GM23338 (cell line): ENCODE data around the gene USP10. TPM values are rescaled to one million over a fixed set of nuclear protein-coding genes. Genes with fewer than 3 reads are reported as not detected.

Experiments
- ATAC-seq: fragments of 200-7000 bp; cut with Tn5 transposase; 3 replicates; pipeline ENCODE4 v1.9.1; 2020
- DNase-seq: peaks from one replicate; pipeline ENCODE4 v3.0.0-alpha.2; 2015; ENCODE audit warnings: low spot score
- H2AFZ ChIP-seq: fragments of 200-600 bp; sonication (generic); 2 replicates; pipeline ENCODE4 v1.8.0; 2016; ENCODE audit warnings: antibody characterized with exemption, mild to moderate bottlenecking, moderate library complexity
- H3F3A ChIP-seq: fragments of 200-600 bp; sonication (generic); replicated peaks from 2 replicates; pipeline ENCODE4 v1.8.0; 2017; ENCODE audit warnings: antibody characterized with exemption, mixed run types, low read depth
- H3K27ac ChIP-seq: fragments of 200-600 bp; sonication (generic); 2 replicates; pipeline ENCODE4 v1.6.1; 2016; ENCODE audit warnings: low read depth
- H3K27me3 ChIP-seq: fragments of 200-600 bp; sonication (generic); 2 replicates; pipeline ENCODE4 v1.8.0; 2016; ENCODE audit warnings: mild to moderate bottlenecking, mixed run types, moderate library complexity; ENCODE audit not compliant: insufficient read depth
- H3K36me3 ChIP-seq: fragments of 200-600 bp; sonication (generic); 2 replicates; pipeline ENCODE4 v1.8.0; 2016; ENCODE audit warnings: mild to moderate bottlenecking; ENCODE audit not compliant: insufficient read depth
- H3K4me1 ChIP-seq: fragments of 200-600 bp; sonication (generic); 2 replicates; pipeline ENCODE4 v1.8.0; 2016; ENCODE audit warnings: mild to moderate bottlenecking, moderate library complexity; ENCODE audit not compliant: insufficient read depth
- H3K4me2 ChIP-seq: fragments of 200-600 bp; sonication (generic); 2 replicates; pipeline ENCODE4 v1.7.1; 2017; ENCODE audit warnings: mixed run types
- H3K4me3 ChIP-seq: fragments of 200-600 bp; sonication (generic); 2 replicates; pipeline ENCODE4 v1.6.1; 2016; ENCODE audit warnings: mixed run types
- H3K79me2 ChIP-seq: fragments of 200-600 bp; sonication (generic); replicated peaks from 2 replicates; pipeline ENCODE4 v1.8.0; 2017; ENCODE audit warnings: mild to moderate bottlenecking; ENCODE audit not compliant: insufficient read depth
- H3K9me2 ChIP-seq: fragments of 200-600 bp; sonication (generic); 2 replicates; pipeline ENCODE4 v1.8.0; 2017; ENCODE audit not compliant: insufficient read depth
- H4K20me1 ChIP-seq: fragments of 200-600 bp; sonication (generic); replicated peaks from 2 replicates; pipeline ENCODE4 v1.8.0; 2017; ENCODE audit warnings: mild to moderate bottlenecking; ENCODE audit not compliant: insufficient read depth
- H3K27ac Mint-ChIP-seq: 2 replicates; pipeline ENCODE4 v1.8.0; 2020; ENCODE audit warnings: inconsistent platforms, mild to moderate bottlenecking, moderate library complexity, mixed read lengths
- H3K27me3 Mint-ChIP-seq: 3 replicates; pipeline ENCODE4 v1.8.0; 2022; ENCODE audit warnings: low read depth, mild to moderate bottlenecking, moderate library complexity, mixed read lengths, inconsistent platforms; ENCODE audit not compliant: insufficient read depth, poor library complexity
- H3K36me3 Mint-ChIP-seq: 3 replicates; pipeline ENCODE4 v1.8.0; 2021; ENCODE audit warnings: low read depth, mild to moderate bottlenecking, inconsistent platforms, moderate library complexity, mixed read lengths
- H3K4me1 Mint-ChIP-seq: 3 replicates; pipeline ENCODE4 v1.8.0; 2020; ENCODE audit warnings: mild to moderate bottlenecking, inconsistent platforms, mixed read lengths
- H3K4me3 Mint-ChIP-seq: 3 replicates; pipeline ENCODE4 v1.8.0; 2021; ENCODE audit warnings: moderate library complexity, mild to moderate bottlenecking, inconsistent platforms, mixed read lengths
- H3K9me3 Mint-ChIP-seq: 3 replicates; pipeline ENCODE4 v1.8.0; 2020; ENCODE audit warnings: moderate library complexity, mild to moderate bottlenecking, inconsistent platforms, mixed read lengths
- CREB1 ChIP-seq: fragments of 250-450 bp; sonication (Bioruptor Pico); IDR thresholded peaks from 2 replicates; pipeline ENCODE4 v1.5.0; 2020; ENCODE audit warnings: low read depth, mild to moderate bottlenecking, moderate library complexity
- CTCF ChIP-seq, 2 experiments: fragments of 200-600 bp in 1 of 2; sonication (generic) in 1 of 2; conservative IDR thresholded peaks; 2 replicates each; pipeline versions ENCODE4 v1.5.1 to v1.6.1; 2016 to 2017; ENCODE audit warnings: antibody characterized with exemption in 2 of 2, low read depth in 2 of 2, mild to moderate bottlenecking in 2 of 2, moderate library complexity in 1 of 2
- EZH2 ChIP-seq: fragments of 200-600 bp; sonication (generic); IDR thresholded peaks from one replicate; pipeline ENCODE4 v1.8.0; 2017; ENCODE audit warnings: antibody characterized with exemption, mild to moderate bottlenecking, low read depth; ENCODE audit not compliant: unreplicated experiment
- EZH2phosphoT487 ChIP-seq: fragments of 200-600 bp; sonication (generic); IDR thresholded peaks from one replicate; pipeline ENCODE4 v1.8.1; 2018; ENCODE audit warnings: antibody characterized with exemption; ENCODE audit not compliant: unreplicated experiment
- JUNB ChIP-seq: IDR thresholded peaks from one replicate; pipeline ENCODE4 v1.6.1; 2016; ENCODE audit warnings: antibody characterized with exemption; ENCODE audit not compliant: unreplicated experiment
- NANOG ChIP-seq: IDR thresholded peaks from 2 replicates; pipeline ENCODE4 v1.6.1; 2016; ENCODE audit warnings: antibody characterized with exemption, borderline replicate concordance
- STAT1 ChIP-seq: IDR thresholded peaks from one replicate; pipeline ENCODE4 v1.6.1; 2016; ENCODE audit warnings: antibody characterized with exemption; ENCODE audit not compliant: unreplicated experiment
- ZNF114 ChIP-seq: fragments of 250-450 bp; sonication (Bioruptor Pico); IDR thresholded peaks from 2 replicates; pipeline ENCODE4 v1.5.0; 2020; ENCODE audit warnings: mild to moderate bottlenecking, moderate library complexity
- ZNF331 ChIP-seq: fragments of 250-450 bp; sonication (Bioruptor Pico); IDR thresholded peaks from 2 replicates; pipeline ENCODE4 v1.5.0; 2020; ENCODE audit warnings: low read depth, mild to moderate bottlenecking, moderate library complexity
- polyA plus RNA-seq: library from polyadenylated mRNA; unstranded; fragments of >200 nt; fragmentation: Nextera tagmentation; extraction: Ambion mirVana; gene quantifications from 2 replicates; pipeline ENCODE4 v1.2.1, GENCODE V29; 2016
- total RNA-seq: library from RNA; depleted of rRNA; stranded (reverse); fragments of >200 nt; shearing (Covaris generic); gene quantifications from 2 replicates; pipeline ENCODE4 v1.2.3, GENCODE V29; 2014
- TF ChIP-seq, protein P1 (sequence below): fragments of 250-450 bp; sonication (Bioruptor Pico); IDR thresholded peaks from 2 replicates; pipeline ENCODE4 v1.5.0; 2020; ENCODE audit warnings: mild to moderate bottlenecking, moderate library complexity

USP10 gene
- total and polyA plus RNA-seq, 2 experiments from 2014 or later, result 158 to 194 TPM

DNA sequence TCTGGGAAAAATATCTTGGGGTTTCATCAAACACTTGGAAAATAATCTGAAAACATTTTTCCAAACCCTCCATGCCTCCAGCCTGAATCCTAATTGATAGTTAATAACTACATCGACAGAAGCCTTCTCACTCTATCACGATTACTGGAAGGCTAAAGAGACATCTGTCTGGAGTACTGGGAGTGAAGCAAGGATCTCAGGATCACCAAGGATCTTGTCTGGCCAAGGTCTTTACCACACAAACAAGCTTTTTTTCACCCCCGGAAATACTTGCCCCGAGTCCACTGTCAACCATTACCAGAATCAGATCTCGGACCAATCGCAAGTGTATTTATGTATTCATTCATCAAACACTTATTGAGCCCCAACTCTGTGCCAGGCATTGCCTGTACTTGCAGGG is 91.7 kb downstream of the USP10 start (continued):
- TF ChIP-seq CREB1 (no peak), NANOG (no peak), EZH2 (no peak), JUNB (no peak), ZNF331 (CRISPR knock-in tag) (no peak), EZH2phosphoT487 (no peak), ZNF114 (no peak)
- TF ChIP-seq, protein P1, sequence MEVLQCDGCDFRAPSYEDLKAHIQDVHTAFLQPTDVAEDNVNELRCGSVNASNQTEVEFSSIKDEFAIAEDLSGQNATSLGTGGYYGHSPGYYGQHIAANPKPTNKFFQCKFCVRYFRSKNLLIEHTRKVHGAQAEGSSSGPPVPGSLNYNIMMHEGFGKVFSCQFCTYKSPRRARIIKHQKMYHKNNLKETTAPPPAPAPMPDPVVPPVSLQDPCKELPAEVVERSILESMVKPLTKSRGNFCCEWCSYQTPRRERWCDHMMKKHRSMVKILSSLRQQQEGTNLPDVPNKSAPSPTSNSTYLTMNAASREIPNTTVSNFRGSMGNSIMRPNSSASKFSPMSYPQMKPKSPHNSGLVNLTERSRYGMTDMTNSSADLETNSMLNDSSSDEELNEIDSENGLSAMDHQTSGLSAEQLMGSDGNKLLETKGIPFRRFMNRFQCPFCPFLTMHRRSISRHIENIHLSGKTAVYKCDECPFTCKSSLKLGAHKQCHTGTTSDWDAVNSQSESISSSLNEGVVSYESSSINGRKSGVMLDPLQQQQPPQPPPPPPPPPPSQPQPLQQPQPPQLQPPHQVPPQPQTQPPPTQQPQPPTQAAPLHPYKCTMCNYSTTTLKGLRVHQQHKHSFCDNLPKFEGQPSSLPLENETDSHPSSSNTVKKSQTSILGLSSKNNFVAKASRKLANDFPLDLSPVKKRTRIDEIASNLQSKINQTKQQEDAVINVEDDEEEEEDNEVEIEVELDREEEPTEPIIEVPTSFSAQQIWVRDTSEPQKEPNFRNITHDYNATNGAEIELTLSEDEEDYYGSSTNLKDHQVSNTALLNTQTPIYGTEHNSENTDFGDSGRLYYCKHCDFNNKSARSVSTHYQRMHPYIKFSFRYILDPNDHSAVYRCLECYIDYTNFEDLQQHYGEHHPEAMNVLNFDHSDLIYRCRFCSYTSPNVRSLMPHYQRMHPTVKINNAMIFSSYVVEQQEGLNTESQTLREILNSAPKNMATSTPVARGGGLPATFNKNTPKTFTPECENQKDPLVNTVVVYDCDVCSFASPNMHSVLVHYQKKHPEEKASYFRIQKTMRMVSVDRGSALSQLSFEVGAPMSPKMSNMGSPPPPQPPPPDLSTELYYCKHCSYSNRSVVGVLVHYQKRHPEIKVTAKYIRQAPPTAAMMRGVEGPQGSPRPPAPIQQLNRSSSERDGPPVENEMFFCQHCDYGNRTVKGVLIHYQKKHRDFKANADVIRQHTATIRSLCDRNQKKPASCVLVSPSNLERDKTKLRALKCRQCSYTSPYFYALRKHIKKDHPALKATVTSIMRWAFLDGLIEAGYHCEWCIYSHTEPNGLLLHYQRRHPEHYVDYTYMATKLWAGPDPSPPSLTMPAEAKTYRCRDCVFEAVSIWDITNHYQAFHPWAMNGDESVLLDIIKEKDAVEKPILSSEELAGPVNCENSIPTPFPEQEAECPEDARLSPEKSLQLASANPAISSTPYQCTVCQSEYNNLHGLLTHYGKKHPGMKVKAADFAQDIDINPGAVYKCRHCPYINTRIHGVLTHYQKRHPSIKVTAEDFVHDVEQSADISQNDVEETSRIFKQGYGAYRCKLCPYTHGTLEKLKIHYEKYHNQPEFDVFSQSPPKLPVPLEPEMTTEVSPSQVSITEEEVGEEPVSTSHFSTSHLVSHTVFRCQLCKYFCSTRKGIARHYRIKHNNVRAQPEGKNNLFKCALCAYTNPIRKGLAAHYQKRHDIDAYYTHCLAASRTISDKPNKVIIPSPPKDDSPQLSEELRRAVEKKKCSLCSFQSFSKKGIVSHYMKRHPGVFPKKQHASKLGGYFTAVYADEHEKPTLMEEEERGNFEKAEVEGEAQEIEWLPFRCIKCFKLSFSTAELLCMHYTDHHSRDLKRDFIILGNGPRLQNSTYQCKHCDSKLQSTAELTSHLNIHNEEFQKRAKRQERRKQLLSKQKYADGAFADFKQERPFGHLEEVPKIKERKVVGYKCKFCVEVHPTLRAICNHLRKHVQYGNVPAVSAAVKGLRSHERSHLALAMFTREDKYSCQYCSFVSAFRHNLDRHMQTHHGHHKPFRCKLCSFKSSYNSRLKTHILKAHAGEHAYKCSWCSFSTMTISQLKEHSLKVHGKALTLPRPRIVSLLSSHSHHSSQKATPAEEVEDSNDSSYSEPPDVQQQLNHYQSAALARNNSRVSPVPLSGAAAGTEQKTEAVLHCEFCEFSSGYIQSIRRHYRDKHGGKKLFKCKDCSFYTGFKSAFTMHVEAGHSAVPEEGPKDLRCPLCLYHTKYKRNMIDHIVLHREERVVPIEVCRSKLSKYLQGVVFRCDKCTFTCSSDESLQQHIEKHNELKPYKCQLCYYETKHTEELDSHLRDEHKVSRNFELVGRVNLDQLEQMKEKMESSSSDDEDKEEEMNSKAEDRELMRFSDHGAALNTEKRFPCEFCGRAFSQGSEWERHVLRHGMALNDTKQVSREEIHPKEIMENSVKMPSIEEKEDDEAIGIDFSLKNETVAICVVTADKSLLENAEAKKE (CRISPR knock-in tag), result no peak

GRCh38 chr16:84794186-84794585 is 94.4 kb downstream of the USP10 start:
- Histone ChIP-seq H3K36me3 (no peaks in the 10 kb centered on the region), H3K79me2 (no peaks in the 10 kb centered on the region), H3K27me3 (no peaks in the 10 kb centered on the region), H3K4me3 (no peak overlapping the region), H3K27ac (no peak overlapping the region), H2AFZ (no peak overlapping the region), H3F3A (no peaks in the 10 kb centered on the region), H3K9me2 (no peaks in the 10 kb centered on the region), H3K4me1 (no peaks in the 10 kb centered on the region), H4K20me1 (no peaks in the 10 kb centered on the region), H3K4me2 (no peak overlapping the region)
- DNase-seq (no peak), ATAC-seq (no peak)
- H3K27me3 Mint-ChIP-seq, result peaks cover 5% of the 10 kb centered on the region
- H3K4me1 Mint-ChIP-seq, result peaks cover 4% of the 10 kb centered on the region; the same call in 2 of the 3 replicates
- no peak overlapping the region for H3K27ac Mint-ChIP-seq
- no peak overlapping the region for H3K4me3 Mint-ChIP-seq
- H3K36me3 Mint-ChIP-seq, result no peaks in the 10 kb centered on the region
- H3K9me3 Mint-ChIP-seq, result no peaks in the 10 kb centered on the region
- TF ChIP-seq EZH2 (no peak), CREB1 (no peak), CTCF (conservative IDR thresholded peaks at IDR 0.05; ENCODE audit: low read depth in 2 of 2) (no peak), ZNF114 (no peak), STAT1 (no peak)
